Measurements from ENCODE around the gene MINK1.

MINK1 gene

GRCh38 chr17:4870855-4871254, 37.7 kb downstream of the MINK1 start:
- no peak for TF ChIP-seq CTCF (conservative IDR thresholded peaks at IDR 0.05)
- TF ChIP-seq ZFX (IDR thresholded peaks at IDR 0.05): no peak
- no peak overlapping the region for H3K27ac ChIP-seq

- TF ChIP-seq CTCF (conservative IDR thresholded peaks at IDR 0.05): no peak
- TF ChIP-seq ZFX (IDR thresholded peaks at IDR 0.05): no peak
- no peak overlapping the region for H3K27ac ChIP-seq
Observed at GRCh38 chr17:4872786-4873185, 39.6 kb downstream of the MINK1 start.

GRCh38 chr17:4877089-4877488, 43.9 kb downstream of the MINK1 start:
- TF ChIP-seq CTCF (conservative IDR thresholded peaks at IDR 0.05) (no peak), ZFX (IDR thresholded peaks at IDR 0.05) (no peak)
- H3K27ac ChIP-seq: no peak overlapping the region

- H3K27ac ChIP-seq: no peak overlapping the region
- TF ChIP-seq CTCF (conservative IDR thresholded peaks at IDR 0.05): no peak
- no peak for TF ChIP-seq ZFX (IDR thresholded peaks at IDR 0.05)
Observed at GRCh38 chr17:4879601-4880000, 46.5 kb downstream of the MINK1 start.

- TF ChIP-seq CTCF (conservative IDR thresholded peaks at IDR 0.05) (no peak), ZFX (IDR thresholded peaks at IDR 0.05) (no peak)
- no peak overlapping the region for H3K27ac ChIP-seq
Observed at GRCh38 chr17:4880857-4881256, 47.7 kb downstream of the MINK1 start.

GRCh38 chr17:4881761-4882555, 48.8 kb downstream of the MINK1 start:
- peak; percentile 96 for TF ChIP-seq CTCF (conservative IDR thresholded peaks at IDR 0.05)
- TF ChIP-seq ZFX (IDR thresholded peaks at IDR 0.05): no peak
- H3K27ac ChIP-seq: no peak overlapping the region

- no peak overlapping the region for H3K27ac ChIP-seq
- TF ChIP-seq ZFX (IDR thresholded peaks at IDR 0.05) (no peak), CTCF (conservative IDR thresholded peaks at IDR 0.05) (no peak)
Observed at GRCh38 chr17:4884489-4884888, 51.3 kb downstream of the MINK1 start.
